ENCODE results near the gene CSNK2A3. TPM values are rescaled to one million over a fixed set of nuclear protein-coding genes. Genes with fewer than 3 reads are reported as not detected.

CSNK2A3 gene
- total and polyA plus RNA-seq, 9 of the 15 experiments (the other 6 are each of a cell fraction or from before 2014, with no cell fraction given): 0.33 to 6.1 (median 1.8) TPM

- CTCF ChIA-PET (ENCODE audit: low intra/inter-chr PET ratio): no interaction called here
- no peaks in the 10 kb centered on the region for H3K79me2 ChIP-seq (ENCODE audit: control insufficient read depth, insufficient read depth, low read length)
- DNase-seq (ENCODE audit: extremely low read depth in 1 of 4, low spot score in 3 of 4) (no peak), ATAC-seq (no peak), FAIRE-seq (no peak)
- no peaks in the 10 kb centered on the region for H3K4me1 ChIP-seq (replicated peaks in 1 of 2; ENCODE audit: control insufficient read depth in 2 of 2, insufficient read depth in 2 of 2, low read length in 2 of 2)
- no peak overlapping the region for H3K4me2 ChIP-seq (ENCODE audit: insufficient read depth, low read length)
- no peak overlapping the region for H2AFZ ChIP-seq (ENCODE audit: low read depth, low read length)
- H3K27ac ChIP-seq (ENCODE audit: extremely low read depth, low read depth, low read length): no peak overlapping the region
- no TSS peak for BruUV-seq (replicated peaks)
- 0% methylated on average over 3 of the region's 3 CpGs for WGBS (ENCODE audit: insufficient coverage, low coverage, missing lambda C conversion rate)
- POLR2A ChIA-PET: no interaction called here
- no peak overlapping the region for H3K4me3 ChIP-seq
- no peaks in the 10 kb centered on the region for H3K9me1 ChIP-seq (ENCODE audit: control insufficient read depth, insufficient read depth, low read length)
- H3K9me3 ChIP-seq (replicated peaks; ENCODE audit: control insufficient read depth, insufficient read depth, low read depth, low read length): no peaks in the 10 kb centered on the region
- no peaks in the 10 kb centered on the region for H4K20me1 ChIP-seq (replicated peaks; ENCODE audit: control insufficient read depth, insufficient read depth, low read length)
- intact Hi-C loops (cut with micrococcal nuclease): no loop called here
- no peak overlapping the region for H3K9ac ChIP-seq (ENCODE audit: insufficient read depth in 1 of 2, low read depth in 2 of 2, low read length in 2 of 2)
- no peaks in the 10 kb centered on the region for H3K36me3 ChIP-seq (ENCODE audit: control insufficient read depth, insufficient read depth, low read length)
- H3K27me3 ChIP-seq (ENCODE audit: control insufficient read depth in 2 of 2, insufficient read depth in 2 of 2, low read length in 2 of 2): peaks cover 0 to 12% of the 10 kb centered on the region in 2 experiments; a peak in 2 of 5 replicates
- in situ Hi-C loops (cut with MboI): no loop called here
- no peak for TF ChIP-seq PKNOX1 (IDR thresholded peaks at IDR 0.05)
- no peak for TF ChIP-seq SMARCA4 (IDR thresholded peaks at IDR 0.05)
- no peak for TF ChIP-seq ATF7 (IDR thresholded peaks at IDR 0.05)
- no peak for TF ChIP-seq ZKSCAN3 (CRISPR knock-in tag; IDR thresholded peaks at IDR 0.05)
- no peak for TF ChIP-seq MED1 (CRISPR knock-in tag; IDR thresholded peaks at IDR 0.05; ENCODE audit: borderline replicate concordance)
- TF ChIP-seq ZBTB5 (IDR thresholded peaks at IDR 0.05): no peak
- no peak for TF ChIP-seq ATF2 (CRISPR knock-in tag; IDR thresholded peaks at IDR 0.05)
- TF ChIP-seq ELK1 (CRISPR knock-in tag; IDR thresholded peaks at IDR 0.05): no peak
- no peak for TF ChIP-seq ZBTB1 (CRISPR knock-in tag; IDR thresholded peaks at IDR 0.05; ENCODE audit: borderline replicate concordance, low read depth)
- TF ChIP-seq DIDO1 (tag; IDR thresholded peaks at IDR 0.05; ENCODE audit: low read depth): no peak
- no peak for TF ChIP-seq SMAD2 (IDR thresholded peaks at IDR 0.05; ENCODE audit: low read depth, low read length)
- TF ChIP-seq HMG20B (CRISPR knock-in tag; IDR thresholded peaks at IDR 0.05): no peak
- TF ChIP-seq ZNF586 (CRISPR knock-in tag; conservative IDR thresholded peaks at IDR 0.05): no peak
- no peak for TF ChIP-seq RBBP5 (IDR thresholded peaks at IDR 0.05; ENCODE audit: borderline replicate concordance, insufficient read depth, low read length, poor library complexity, severe bottlenecking)
- TF ChIP-seq ZNF780A (CRISPR knock-in tag; IDR thresholded peaks at IDR 0.05): no peak
Measured at GRCh38 chr11:11380883-11381282, 27.8 kb upstream of the CSNK2A3 start.

Measured in K562 (cell line).